IMR-90 (cell line): ENCODE measurements around the gene ZNF407.

ENCODE experiments used
- CTCF ChIP-seq: conservative IDR thresholded peaks from 2 replicates; pipeline ENCODE4 v1.5.1; 2012; ENCODE audit warnings: mild to moderate bottlenecking, low read depth, low read length, improper control_type of control experiment
- RCOR1 ChIP-seq: IDR thresholded peaks from 2 replicates; pipeline ENCODE4 v1.6.1; 2012; ENCODE audit warnings: mild to moderate bottlenecking, low read length, improper control_type of control experiment; ENCODE audit not compliant: insufficient replicate concordance

DNA sequence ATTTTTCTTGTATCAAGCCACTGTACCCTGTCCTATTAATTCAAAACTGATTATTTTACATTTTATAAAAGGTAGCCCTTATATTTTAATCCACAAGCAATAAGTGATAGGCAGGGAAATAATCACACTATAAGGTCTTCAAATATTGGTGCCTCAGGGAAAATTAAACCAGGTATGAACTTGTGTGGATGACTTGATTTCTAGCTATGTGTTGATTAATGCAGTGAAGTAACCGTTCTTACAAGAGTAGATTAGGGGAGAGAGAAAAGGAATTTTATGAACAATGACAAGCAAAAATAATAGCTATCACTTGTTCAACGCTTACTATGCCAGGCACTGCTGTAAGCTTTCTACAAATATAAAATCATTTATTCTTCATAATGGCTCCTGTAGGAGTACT lies 411.6 kb downstream of the ZNF407 start:
- TF ChIP-seq CTCF (no peak), RCOR1 (no peak)
